ENCODE data around the gene GIMAP1. TPM values are rescaled to one million over a fixed set of nuclear protein-coding genes. Genes with fewer than 3 reads are reported as not detected.
A peak's percentile ranks its signal among the peaks of the same experiment; 100 is the strongest.

Gene GIMAP1
- total RNA-seq, 1 donor from 2014 or later, result 18.8 TPM

GRCh38 chr7:150719960-150720891 is 3.8 kb downstream of the GIMAP1 start:
- no peaks in the 10 kb centered on the region for H3K9me3 ChIP-seq
- no peak overlapping the region for H3K4me3 ChIP-seq
- TF ChIP-seq, protein P1, sequence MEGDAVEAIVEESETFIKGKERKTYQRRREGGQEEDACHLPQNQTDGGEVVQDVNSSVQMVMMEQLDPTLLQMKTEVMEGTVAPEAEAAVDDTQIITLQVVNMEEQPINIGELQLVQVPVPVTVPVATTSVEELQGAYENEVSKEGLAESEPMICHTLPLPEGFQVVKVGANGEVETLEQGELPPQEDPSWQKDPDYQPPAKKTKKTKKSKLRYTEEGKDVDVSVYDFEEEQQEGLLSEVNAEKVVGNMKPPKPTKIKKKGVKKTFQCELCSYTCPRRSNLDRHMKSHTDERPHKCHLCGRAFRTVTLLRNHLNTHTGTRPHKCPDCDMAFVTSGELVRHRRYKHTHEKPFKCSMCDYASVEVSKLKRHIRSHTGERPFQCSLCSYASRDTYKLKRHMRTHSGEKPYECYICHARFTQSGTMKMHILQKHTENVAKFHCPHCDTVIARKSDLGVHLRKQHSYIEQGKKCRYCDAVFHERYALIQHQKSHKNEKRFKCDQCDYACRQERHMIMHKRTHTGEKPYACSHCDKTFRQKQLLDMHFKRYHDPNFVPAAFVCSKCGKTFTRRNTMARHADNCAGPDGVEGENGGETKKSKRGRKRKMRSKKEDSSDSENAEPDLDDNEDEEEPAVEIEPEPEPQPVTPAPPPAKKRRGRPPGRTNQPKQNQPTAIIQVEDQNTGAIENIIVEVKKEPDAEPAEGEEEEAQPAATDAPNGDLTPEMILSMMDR (IDR thresholded peaks at IDR 0.05), result no peak
- no peak for ATAC-seq
- peaks cover 29% of the 10 kb centered on the region for H3K36me3 ChIP-seq
- no peak overlapping the region for H3K27ac ChIP-seq
- intact Hi-C loops (cut with DNase I), result no loop called here
- DNase-seq, result no peak
- peaks cover 22% of the 10 kb centered on the region for H3K4me1 ChIP-seq
- H3K27me3 ChIP-seq (ENCODE audit: low read depth), result no peaks in the 10 kb centered on the region

GRCh38 chr7:150721970-150722373 is 5.6 kb downstream of the GIMAP1 start:
- ATAC-seq (peak in 1 of 2 donors; percentile 32), DNase-seq (no peak)
- TF ChIP-seq, protein P1 (IDR thresholded peaks at IDR 0.05), result no peak
- Histone ChIP-seq H3K36me3 (peaks cover 29% of the 10 kb centered on the region), H3K4me3 (peak overlapping the region; percentile 14), H3K27ac (peak overlapping the region; percentile 25), H3K4me1 (peaks cover 13% of the 10 kb centered on the region), H3K9me3 (no peaks in the 10 kb centered on the region), H3K27me3 (ENCODE audit: low read depth) (no peaks in the 10 kb centered on the region)
- intact Hi-C loops (cut with DNase I), result no loop called here

GRCh38 chr7:150722431-150722931 is 6.1 kb downstream of the GIMAP1 start:
- Histone ChIP-seq H3K36me3 (peaks cover 29% of the 10 kb centered on the region), H3K27me3 (ENCODE audit: low read depth) (no peaks in the 10 kb centered on the region), H3K4me1 (peaks cover 13% of the 10 kb centered on the region), H3K4me3 (peak overlapping the region; percentile 14), H3K9me3 (peaks cover 3% of the 10 kb centered on the region), H3K27ac (peak overlapping the region; percentile 25)
- intact Hi-C loops (cut with DNase I), result no loop called here
- ATAC-seq (no peak), DNase-seq (no peak)
- TF ChIP-seq, protein P1 (IDR thresholded peaks at IDR 0.05), result no peak

GRCh38 chr7:150723467-150723866 is 7.1 kb downstream of the GIMAP1 start:
- TF ChIP-seq, protein P1 (IDR thresholded peaks at IDR 0.05), result no peak
- intact Hi-C loops (cut with DNase I), result no loop called here
- Histone ChIP-seq H3K27ac (no peak overlapping the region), H3K9me3 (peaks cover 10% of the 10 kb centered on the region), H3K27me3 (ENCODE audit: low read depth) (no peaks in the 10 kb centered on the region), H3K36me3 (peaks cover 29% of the 10 kb centered on the region), H3K4me3 (no peak overlapping the region), H3K4me1 (peaks cover 13% of the 10 kb centered on the region)
- DNase-seq, result no peak
- ATAC-seq, result no peak

GRCh38 chr7:150727381-150727780 is 11.0 kb downstream of the GIMAP1 start:
- intact Hi-C loops (cut with DNase I), result no loop called here
- Histone ChIP-seq H3K36me3 (peaks cover 5% of the 10 kb centered on the region), H3K9me3 (peaks cover 15% of the 10 kb centered on the region), H3K4me3 (no peak overlapping the region), H3K27me3 (ENCODE audit: low read depth) (no peaks in the 10 kb centered on the region), H3K27ac (no peak overlapping the region), H3K4me1 (no peaks in the 10 kb centered on the region)
- no peak for DNase-seq
- TF ChIP-seq, protein P1 (IDR thresholded peaks at IDR 0.05), result no peak
- ATAC-seq, result no peak
